Measurements from ENCODE around the gene PROSER3.

DNA sequence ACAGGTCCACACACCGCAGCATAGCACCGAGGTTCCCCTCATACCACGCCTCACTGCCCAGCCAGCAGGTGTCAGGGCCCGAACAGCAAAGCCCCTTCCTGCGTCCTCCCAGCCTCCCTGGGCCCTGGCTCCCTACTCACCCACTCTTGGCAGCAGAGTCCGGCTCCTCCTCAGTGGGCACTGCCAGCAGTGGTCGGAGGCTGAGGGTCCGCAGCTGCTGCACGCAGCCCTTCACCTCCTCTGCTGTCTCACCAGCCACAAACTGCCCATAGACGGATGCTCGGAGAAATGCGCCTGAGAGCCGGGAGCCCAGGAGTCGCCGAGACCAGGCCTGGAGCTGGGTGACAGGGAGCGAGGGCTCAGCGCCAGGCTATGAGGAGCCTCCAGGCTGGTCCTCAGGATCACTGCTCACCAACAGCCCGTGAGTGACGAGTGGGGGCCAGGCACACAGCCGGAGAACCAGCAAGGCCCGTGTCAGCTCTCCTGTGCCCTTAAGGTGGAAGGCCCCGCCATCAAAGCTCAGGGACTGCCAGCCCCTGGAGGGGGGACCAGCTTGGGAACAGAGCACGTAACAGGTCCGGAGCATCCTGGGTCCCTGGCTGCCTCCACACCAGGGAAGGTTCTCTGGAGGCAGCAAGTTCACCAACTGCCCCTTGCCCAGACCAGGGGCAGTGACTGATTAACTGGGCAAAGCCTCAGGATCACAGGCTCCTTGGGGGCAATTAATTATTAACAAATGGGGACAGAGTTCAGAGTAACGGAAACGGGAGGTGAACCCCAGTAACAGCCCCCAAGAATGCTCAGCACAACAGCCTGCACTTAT, 54.5 kb downstream of the PROSER3 start, which contains the start of gene PRODH2:
- TF ChIP-seq, protein P1, sequence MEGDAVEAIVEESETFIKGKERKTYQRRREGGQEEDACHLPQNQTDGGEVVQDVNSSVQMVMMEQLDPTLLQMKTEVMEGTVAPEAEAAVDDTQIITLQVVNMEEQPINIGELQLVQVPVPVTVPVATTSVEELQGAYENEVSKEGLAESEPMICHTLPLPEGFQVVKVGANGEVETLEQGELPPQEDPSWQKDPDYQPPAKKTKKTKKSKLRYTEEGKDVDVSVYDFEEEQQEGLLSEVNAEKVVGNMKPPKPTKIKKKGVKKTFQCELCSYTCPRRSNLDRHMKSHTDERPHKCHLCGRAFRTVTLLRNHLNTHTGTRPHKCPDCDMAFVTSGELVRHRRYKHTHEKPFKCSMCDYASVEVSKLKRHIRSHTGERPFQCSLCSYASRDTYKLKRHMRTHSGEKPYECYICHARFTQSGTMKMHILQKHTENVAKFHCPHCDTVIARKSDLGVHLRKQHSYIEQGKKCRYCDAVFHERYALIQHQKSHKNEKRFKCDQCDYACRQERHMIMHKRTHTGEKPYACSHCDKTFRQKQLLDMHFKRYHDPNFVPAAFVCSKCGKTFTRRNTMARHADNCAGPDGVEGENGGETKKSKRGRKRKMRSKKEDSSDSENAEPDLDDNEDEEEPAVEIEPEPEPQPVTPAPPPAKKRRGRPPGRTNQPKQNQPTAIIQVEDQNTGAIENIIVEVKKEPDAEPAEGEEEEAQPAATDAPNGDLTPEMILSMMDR (IDR thresholded peaks at IDR 0.05), result no peak
- no peak for TF ChIP-seq POLR2A (IDR thresholded peaks at IDR 0.05)
